ENCODE results near the gene ARHGAP22.

The ARHGAP22 gene

GRCh38 chr10:48634198-48634983 is 29.5 kb upstream of the ARHGAP22 start:
- DNase-seq (ENCODE audit: low read depth, low spot score): no peak
- no peak overlapping the region for H3K4me3 ChIP-seq (ENCODE audit: low read length)

DNA sequence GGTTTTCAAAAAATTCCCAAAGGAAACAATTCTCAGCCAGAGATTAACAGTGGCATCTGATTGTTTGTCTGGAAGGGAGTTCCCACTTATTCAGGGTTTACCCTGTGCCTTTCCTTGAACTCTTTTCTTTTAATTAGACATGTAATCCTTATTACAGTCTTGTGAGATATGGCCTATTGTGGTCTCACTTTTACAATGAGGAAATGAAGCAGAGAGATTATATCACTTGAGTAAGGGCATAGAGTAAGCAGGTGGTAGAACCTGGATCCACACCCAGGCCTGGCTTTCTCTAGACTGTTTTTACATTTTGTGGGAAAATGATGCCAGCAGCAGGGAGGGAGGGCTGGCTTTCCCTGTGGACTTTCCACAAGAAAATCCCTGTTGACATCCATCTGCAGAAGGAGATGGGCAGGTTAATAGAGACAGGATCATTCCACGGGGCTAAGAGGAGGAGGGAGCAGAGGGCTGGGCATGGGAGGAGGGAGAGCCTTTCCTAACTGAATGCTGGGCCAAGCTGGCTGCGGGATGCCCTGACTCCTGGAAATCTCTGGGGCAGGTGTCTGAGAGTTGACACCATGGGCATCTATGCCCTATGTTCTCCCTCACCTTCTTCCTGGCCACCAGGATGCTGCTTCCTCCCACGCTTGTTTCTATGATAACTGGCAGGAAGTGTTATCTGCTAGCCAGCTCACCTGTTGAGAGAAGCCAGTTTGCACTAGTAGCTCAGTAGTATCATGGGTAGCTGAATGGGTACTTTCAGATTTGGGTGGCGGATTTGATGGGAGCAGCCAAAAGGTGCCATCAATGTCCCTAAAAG is 28.7 kb upstream of the ARHGAP22 start:
- no peak overlapping the region for H3K4me3 ChIP-seq (ENCODE audit: low read length)
- DNase-seq (ENCODE audit: low read depth, low spot score): no peak

GRCh38 chr10:48632166-48632565 is 27.3 kb upstream of the ARHGAP22 start:
- no peak overlapping the region for H3K4me3 ChIP-seq (ENCODE audit: low read length)
- no peak for DNase-seq (ENCODE audit: low read depth, low spot score)

DNA sequence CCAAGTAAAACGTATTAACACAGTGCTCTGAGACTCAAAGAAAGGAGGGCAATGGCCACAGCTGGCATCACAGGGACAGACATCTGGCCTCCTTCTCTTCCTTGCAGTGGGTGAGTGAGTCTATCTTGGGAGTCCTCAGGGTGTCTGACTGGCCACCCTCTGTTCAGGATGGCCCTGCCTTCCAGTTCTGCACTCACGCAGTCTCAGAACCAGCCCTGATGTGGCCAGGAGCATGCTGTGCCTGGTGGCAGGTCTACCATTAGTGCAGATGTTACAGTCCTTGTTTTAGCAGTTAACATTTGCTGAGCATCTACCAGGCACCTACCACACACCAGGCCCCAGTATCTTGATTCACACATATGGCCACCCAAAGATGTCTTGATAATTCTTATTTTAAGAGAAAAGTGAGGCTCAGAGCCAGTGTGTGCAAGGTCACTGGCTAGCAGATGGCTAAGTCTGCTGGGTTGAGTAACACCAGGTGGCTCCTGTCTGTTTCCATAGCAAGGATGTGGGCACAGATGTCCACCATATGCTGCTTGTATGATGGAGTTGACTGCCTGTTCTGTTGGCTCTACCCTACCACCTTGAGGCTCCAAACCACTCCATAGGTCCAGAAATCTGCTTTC is 23.2 kb upstream of the ARHGAP22 start:
- H3K4me3 ChIP-seq (ENCODE audit: low read length): no peak overlapping the region
- no peak for DNase-seq (ENCODE audit: low read depth, low spot score)

DNA sequence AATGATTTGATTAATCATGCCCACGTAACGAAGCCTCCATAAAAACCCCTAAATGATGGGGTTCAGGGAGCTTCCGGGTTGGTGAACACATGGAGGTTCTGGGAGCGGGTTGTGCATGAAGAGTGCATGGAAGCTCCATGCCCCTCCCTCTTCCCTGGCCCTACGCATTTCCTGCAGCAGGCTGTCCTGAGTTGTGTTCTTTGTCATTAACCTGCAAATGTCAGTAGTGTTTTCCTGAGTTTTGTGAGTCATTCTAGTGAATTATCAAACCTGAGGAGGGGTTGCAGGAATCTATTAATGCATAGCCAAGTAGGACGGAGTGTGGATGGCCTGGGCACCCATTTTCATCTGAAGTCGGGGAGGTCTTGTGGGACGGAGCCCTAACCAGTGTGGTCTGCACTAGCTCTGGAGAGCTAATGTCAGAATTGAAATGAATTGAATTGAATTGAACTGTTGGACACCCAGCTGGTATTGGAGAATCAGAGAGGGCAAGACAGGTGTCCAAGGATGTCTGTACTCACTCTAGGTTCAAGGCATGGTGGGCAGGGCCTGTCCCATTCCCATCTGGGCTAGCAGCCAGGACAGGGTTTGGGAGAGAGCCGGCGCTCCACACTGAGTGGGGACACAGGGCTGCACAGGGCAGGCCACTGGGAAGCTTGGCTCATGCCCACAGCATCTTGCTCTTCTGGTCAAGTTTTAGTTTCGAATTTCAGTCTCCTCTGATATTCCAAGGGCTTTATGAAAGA is 22.3 kb upstream of the ARHGAP22 start:
- no peak overlapping the region for H3K4me3 ChIP-seq (ENCODE audit: low read length)
- no peak for DNase-seq (ENCODE audit: low read depth, low spot score)

GRCh38 chr10:48626447-48626846 is 21.6 kb upstream of the ARHGAP22 start:
- DNase-seq (ENCODE audit: low read depth, low spot score): no peak
- H3K4me3 ChIP-seq (ENCODE audit: low read length): no peak overlapping the region

DNA sequence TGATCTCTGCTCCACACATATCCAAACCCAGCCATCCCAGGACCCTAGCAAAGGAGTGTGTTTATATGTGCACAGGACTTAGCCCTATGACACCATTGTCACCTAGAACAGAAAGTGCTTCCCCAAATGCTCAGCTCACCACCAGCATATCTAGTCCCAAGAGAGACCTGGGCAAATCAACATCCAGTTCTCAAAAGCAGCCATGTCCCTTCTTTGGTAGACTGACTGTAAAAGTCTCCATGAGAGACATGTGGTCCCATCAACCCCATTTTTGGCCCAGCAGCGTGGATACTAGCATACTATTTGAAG is 20.9 kb upstream of the ARHGAP22 start:
- no peak for DNase-seq (ENCODE audit: low read depth, low spot score)
- no peak overlapping the region for H3K4me3 ChIP-seq (ENCODE audit: low read length)

DNA sequence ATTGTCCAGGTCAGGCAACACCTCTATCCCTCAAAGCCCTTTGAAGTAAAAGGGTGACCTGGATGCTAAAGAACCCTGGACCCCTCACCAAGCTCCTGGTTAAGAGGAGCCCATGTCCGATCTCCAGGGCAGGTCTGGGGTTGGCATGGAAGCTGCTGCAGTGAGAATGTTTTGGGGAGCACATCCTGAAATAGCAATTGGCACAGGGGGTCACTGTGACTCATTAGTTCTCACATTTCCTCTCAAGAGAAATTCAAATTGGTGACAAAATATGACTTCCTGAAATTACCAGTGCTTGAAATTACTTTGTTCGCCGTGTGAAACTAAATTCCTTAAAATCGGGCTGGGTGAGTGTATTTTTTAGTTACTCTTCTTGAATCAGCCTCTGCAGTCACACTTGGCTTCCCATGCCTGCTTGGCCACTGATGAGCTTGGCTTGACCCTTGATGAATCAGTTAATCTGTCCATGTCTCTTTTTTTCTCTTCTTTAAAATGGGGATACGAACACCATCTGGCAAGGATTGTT is 18.8 kb upstream of the ARHGAP22 start:
- DNase-seq (ENCODE audit: low read depth, low spot score): no peak
- H3K4me3 ChIP-seq (ENCODE audit: low read length): no peak overlapping the region

GRCh38 chr10:48623009-48623408 is 18.1 kb upstream of the ARHGAP22 start:
- DNase-seq (ENCODE audit: low read depth, low spot score): no peak
- no peak overlapping the region for H3K4me3 ChIP-seq (ENCODE audit: low read length)

GRCh38 chr10:48620719-48621118 is 15.8 kb upstream of the ARHGAP22 start:
- no peak overlapping the region for H3K4me3 ChIP-seq (ENCODE audit: low read length)
- DNase-seq (ENCODE audit: low read depth, low spot score): no peak

DNA sequence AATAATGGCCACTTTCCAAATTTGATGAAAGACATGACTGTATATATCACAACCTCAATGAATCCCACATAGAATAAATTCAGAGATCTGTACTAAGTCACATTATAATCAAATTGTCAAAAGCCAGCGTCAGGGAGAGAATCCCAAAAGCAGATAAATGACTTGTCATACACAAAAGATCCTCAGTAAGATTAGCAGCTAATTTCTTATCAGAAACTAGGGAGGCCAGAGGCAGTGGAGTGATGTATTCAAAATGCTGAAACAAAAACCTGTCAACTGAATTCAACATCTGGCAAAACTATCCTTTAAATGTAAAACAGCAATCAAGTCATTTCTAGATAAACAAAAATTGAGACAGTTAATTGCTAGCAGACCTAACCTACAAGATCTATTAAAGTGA is 11.6 kb upstream of the ARHGAP22 start:
- no peak for DNase-seq (ENCODE audit: low read depth, low spot score)
- H3K4me3 ChIP-seq (ENCODE audit: low read length): no peak overlapping the region

- no peak for DNase-seq (ENCODE audit: low read depth, low spot score)
- H3K4me3 ChIP-seq (ENCODE audit: low read length): no peak overlapping the region
Observed at GRCh38 chr10:48614481-48615390, 9.9 kb upstream of the ARHGAP22 start.

DNA sequence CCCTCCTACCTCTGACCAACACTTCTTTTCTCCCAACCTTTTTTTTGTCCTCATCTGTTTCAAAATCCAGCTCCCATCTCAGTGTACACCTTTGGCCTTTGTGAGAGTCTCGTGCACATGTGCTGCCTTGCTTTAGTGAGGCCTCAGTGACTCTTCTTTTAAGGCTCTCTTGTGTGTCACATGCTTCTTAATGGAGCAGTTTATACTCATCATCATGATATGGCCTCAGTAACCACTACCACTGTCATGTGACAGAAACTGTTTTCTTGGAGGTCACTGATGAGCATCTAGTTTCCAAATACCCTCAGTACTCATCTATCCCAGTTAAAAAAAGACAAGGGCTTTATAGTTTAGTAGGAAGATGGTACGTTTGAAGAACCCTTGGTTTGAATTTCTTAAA is 8.1 kb upstream of the ARHGAP22 start:
- H3K4me3 ChIP-seq (ENCODE audit: low read length): no peak overlapping the region
- no peak for DNase-seq (ENCODE audit: low read depth, low spot score)

DNA sequence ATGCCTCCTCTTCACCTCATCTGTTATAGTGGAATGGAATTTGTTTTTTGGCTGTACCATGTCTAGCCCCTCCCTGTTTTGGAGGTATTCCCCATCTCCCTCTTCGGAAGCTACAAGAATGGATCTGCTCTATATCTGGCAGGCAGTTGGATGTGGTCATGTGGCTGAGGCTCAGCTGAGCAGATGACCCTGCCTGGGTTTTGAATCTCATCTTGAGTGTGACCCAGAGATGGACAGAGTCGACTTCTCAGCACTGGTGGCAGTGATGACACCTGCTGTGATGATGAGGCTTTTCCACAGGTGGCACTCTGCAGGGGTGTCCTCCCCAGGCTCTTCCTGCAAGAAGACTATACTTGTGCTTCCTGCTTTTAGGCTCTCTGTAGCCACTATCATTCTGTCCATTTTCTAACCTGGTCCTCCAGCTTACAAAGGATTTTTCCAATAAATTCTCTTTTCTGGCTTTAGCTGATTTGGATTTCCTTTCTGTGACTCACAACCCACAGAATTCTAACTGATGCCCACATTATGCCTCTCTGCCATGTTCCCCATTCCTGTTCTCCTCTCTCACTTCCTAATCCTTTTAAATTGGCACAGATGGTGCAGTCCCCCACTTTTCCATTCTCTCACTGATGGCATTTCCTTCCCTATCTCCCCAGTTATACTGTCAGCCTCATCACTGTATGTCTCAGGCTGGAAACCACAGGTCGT is 7.5 kb upstream of the ARHGAP22 start:
- DNase-seq (ENCODE audit: low read depth, low spot score): no peak

GRCh38 chr10:48611133-48611532 is 6.3 kb upstream of the ARHGAP22 start:
- no peak overlapping the region for H3K4me3 ChIP-seq (ENCODE audit: low read length)
- no peak for DNase-seq (ENCODE audit: low read depth, low spot score)

More for the DNA sequence above, 7.5 kb upstream of the ARHGAP22 start:
- H3K4me3 ChIP-seq (ENCODE audit: low read length): no peak overlapping the region

DNA sequence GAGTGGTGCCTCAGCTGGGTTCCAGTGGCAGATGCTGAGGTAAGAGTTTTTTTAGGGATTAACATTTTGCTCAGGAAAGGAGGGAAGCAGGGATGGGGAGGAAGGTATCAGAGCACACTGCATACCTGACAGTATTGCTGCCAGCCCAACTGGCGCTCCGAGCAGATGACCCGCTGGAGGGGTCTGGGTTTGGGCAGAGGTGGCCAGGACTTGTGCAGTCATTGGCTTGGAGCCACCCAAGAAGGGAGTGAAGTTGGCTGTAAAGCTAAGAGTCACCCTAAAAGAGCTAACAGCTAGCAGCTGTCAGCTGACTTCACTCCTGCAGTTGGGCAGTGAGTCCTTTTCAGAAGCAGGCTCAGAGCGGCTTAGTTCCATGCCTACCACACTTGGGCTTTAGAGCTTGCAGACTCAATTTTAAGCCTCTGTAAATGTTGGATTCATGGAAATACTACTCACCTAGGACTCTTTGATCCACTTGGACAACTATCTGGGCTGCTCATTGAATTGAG is 5.8 kb upstream of the ARHGAP22 start:
- DNase-seq (ENCODE audit: low read depth, low spot score): no peak
- no peak overlapping the region for H3K4me3 ChIP-seq (ENCODE audit: low read length)

GRCh38 chr10:48609899-48610584 is 5.2 kb upstream of the ARHGAP22 start:
- DNase-seq (ENCODE audit: low read depth, low spot score): no peak
- H3K4me3 ChIP-seq (ENCODE audit: low read length): no peak overlapping the region

Measured in Jurkat, Clone E6-1 (cell line).